ENCODE data around the gene GNA14. TPM values are rescaled to one million over a fixed set of nuclear protein-coding genes. Genes with fewer than 3 reads are reported as not detected.

The GNA14 gene
- total and polyA plus RNA-seq, 7 donors, result 5.0 to 29.2 (median 7.8) TPM

GRCh38 chr9:77423841-77424240 is 224.3 kb downstream of the GNA14 start:
- Histone ChIP-seq H3K27ac (no peak overlapping the region), H3K36me3 (peaks cover 0 to 6% (median 0%) of the 10 kb centered on the region in 4 donors), H3K27me3 (no peaks in the 10 kb centered on the region), H3K4me3 (no peak overlapping the region), H3K4me1 (no peaks in the 10 kb centered on the region), H3K9me3 (no peaks in the 10 kb centered on the region)
- no peak for DNase-seq
- 91 to 96% methylated on average over 3 of the region's 3 CpGs for WGBS, 2 donors
- no peak for TF ChIP-seq POLR2AphosphoS5 (IDR thresholded peaks at IDR 0.05)
- no peak for TF ChIP-seq CTCF (IDR thresholded peaks at IDR 0.05)
- TF ChIP-seq EP300 (IDR thresholded peaks at IDR 0.05), result no peak
- no peak for TF ChIP-seq POLR2A (IDR thresholded peaks at IDR 0.05)
- intact Hi-C loops (cut with DNase I), result no loop called here

GRCh38 chr9:77422969-77423368 is 225.2 kb downstream of the GNA14 start:
- H3K4me3 ChIP-seq, result no peak overlapping the region
- no peaks in the 10 kb centered on the region for H3K27me3 ChIP-seq
- H3K9me3 ChIP-seq, result no peaks in the 10 kb centered on the region
- H3K27ac ChIP-seq, result no peak overlapping the region
- WGBS, 2 donors, result 96 to 97% methylated on average over 3 of the region's 3 CpGs
- H3K36me3 ChIP-seq, result no peaks in the 10 kb centered on the region
- TF ChIP-seq POLR2A (IDR thresholded peaks at IDR 0.05), result no peak
- no peak for TF ChIP-seq CTCF (IDR thresholded peaks at IDR 0.05)
- no peak for TF ChIP-seq POLR2AphosphoS5 (IDR thresholded peaks at IDR 0.05)
- no peak for TF ChIP-seq EP300 (IDR thresholded peaks at IDR 0.05)
- DNase-seq, result no peak
- intact Hi-C loops (cut with DNase I), result no loop called here
- peaks cover 0 to under 1% (median 0%) of the 10 kb centered on the region in 4 donors for H3K4me1 ChIP-seq

GRCh38 chr9:77421506-77422265 is 226.4 kb downstream of the GNA14 start:
- H3K36me3 ChIP-seq, result no peaks in the 10 kb centered on the region
- H3K4me3 ChIP-seq, result no peak overlapping the region
- WGBS, 2 donors, result 93% methylated on average over 10 of the region's 10 CpGs
- DNase-seq, result no peak
- intact Hi-C loops (cut with DNase I), result no loop called here
- TF ChIP-seq EP300 (IDR thresholded peaks at IDR 0.05) (no peak), CTCF (IDR thresholded peaks at IDR 0.05) (no peak)
- no peak overlapping the region for H3K27ac ChIP-seq
- H3K27me3 ChIP-seq, result no peaks in the 10 kb centered on the region
- peaks cover 0 to 5% (median 0%) of the 10 kb centered on the region in 4 donors for H3K4me1 ChIP-seq
- H3K9me3 ChIP-seq, result no peaks in the 10 kb centered on the region

GRCh38 chr9:77420641-77421040 is 227.5 kb downstream of the GNA14 start:
- no peak for TF ChIP-seq CTCF (IDR thresholded peaks at IDR 0.05)
- no peak for TF ChIP-seq POLR2A (IDR thresholded peaks at IDR 0.05)
- no peak for TF ChIP-seq POLR2AphosphoS5 (IDR thresholded peaks at IDR 0.05)
- TF ChIP-seq EP300 (IDR thresholded peaks at IDR 0.05), result no peak
- DNase-seq, result no peak
- 92 to 94% methylated on average over 2 of the region's 2 CpGs for WGBS, 2 donors
- H3K27me3 ChIP-seq, result no peaks in the 10 kb centered on the region
- H3K4me3 ChIP-seq, result no peak overlapping the region
- no peaks in the 10 kb centered on the region for H3K9me3 ChIP-seq
- H3K36me3 ChIP-seq, result no peaks in the 10 kb centered on the region
- H3K4me1 ChIP-seq, result peaks cover 0 to 5% (median 0%) of the 10 kb centered on the region in 4 donors
- no peak overlapping the region for H3K27ac ChIP-seq
- intact Hi-C loops (cut with DNase I), result no loop called here

GRCh38 chr9:77418226-77418625 is 229.9 kb downstream of the GNA14 start:
- intact Hi-C loops (cut with DNase I), result no loop called here
- Histone ChIP-seq H3K36me3 (no peaks in the 10 kb centered on the region), H3K27ac (no peak overlapping the region), H3K9me3 (no peaks in the 10 kb centered on the region), H3K4me3 (no peak overlapping the region), H3K4me1 (peaks cover 0 to 5% (median 0%) of the 10 kb centered on the region in 4 donors), H3K27me3 (no peaks in the 10 kb centered on the region)
- DNase-seq, result no peak
- no peak for TF ChIP-seq POLR2A (IDR thresholded peaks at IDR 0.05)
- no peak for TF ChIP-seq CTCF (IDR thresholded peaks at IDR 0.05)
- TF ChIP-seq POLR2AphosphoS5 (IDR thresholded peaks at IDR 0.05), result no peak
- TF ChIP-seq EP300 (IDR thresholded peaks at IDR 0.05), result no peak
